Stimulated activated CD4-positive, alpha-beta T cell treated with anti-CD3 and anti-CD28 coated beads, Interleukin-4, amount 100 ng/mL, for 1 hour (primary cell): ENCODE results near the gene ADH1B.
"Not testable (repeated sequence)": the region's sequence is repeated elsewhere in the genome, so short reads cannot be mapped to it uniquely, and the experiment has no call there.

Experiments used
- DNase-seq: peaks from one replicate; pipeline ENCODE4 v3.0.0-alpha.2; 2020

Gene ADH1B

GRCh38 chr4:99317811-99318210 is 3.4 kb downstream of the ADH1B start:
- not testable (repeated sequence) for DNase-seq

GRCh38 chr4:99317354-99317753 is 3.8 kb downstream of the ADH1B start:
- no peak for DNase-seq

GRCh38 chr4:99315839-99316238 is 5.4 kb downstream of the ADH1B start:
- no peak for DNase-seq

GRCh38 chr4:99314211-99314610 is 7.0 kb downstream of the ADH1B start:
- no peak for DNase-seq

- no peak for DNase-seq
These were observed 10.8 kb downstream of the ADH1B start for GRCh38 chr4:99310389-99310788.

GRCh38 chr4:99305638-99306400 is 15.4 kb downstream of the ADH1B start:
- no peak for DNase-seq

- DNase-seq: no peak
These were observed 19.6 kb downstream of the ADH1B start for GRCh38 chr4:99301376-99302164.

GRCh38 chr4:99300934-99301333 is 20.3 kb downstream of the ADH1B start:
- DNase-seq: no peak

- DNase-seq: no peak
These were observed 27.8 kb downstream of the ADH1B start for GRCh38 chr4:99293357-99293756.

- DNase-seq: no peak
These were observed 30.1 kb downstream of the ADH1B start, which contains the start of gene ADH1A for GRCh38 chr4:99290848-99291786. TSS of gene ADH1A (minus strand) at chr4:99290985. CDS start at chr4:99290914, 71 bp downstream.

- DNase-seq: no peak
These were observed 35.8 kb downstream of the ADH1B start for GRCh38 chr4:99285387-99285786.

GRCh38 chr4:99282731-99283130 is 38.5 kb downstream of the ADH1B start:
- no peak for DNase-seq

GRCh38 chr4:99281261-99281660 is 39.9 kb downstream of the ADH1B start:
- no peak for DNase-seq

- DNase-seq: no peak
These were observed 44.8 kb downstream of the ADH1B start for GRCh38 chr4:99276417-99276816.

- no peak for DNase-seq
These were observed 45.3 kb downstream of the ADH1B start for GRCh38 chr4:99275885-99276284.

GRCh38 chr4:99275050-99275449 is 46.2 kb downstream of the ADH1B start:
- no peak for DNase-seq

- no peak for DNase-seq
These were observed 47.5 kb downstream of the ADH1B start for GRCh38 chr4:99273704-99274103.

GRCh38 chr4:99264927-99265326 is 56.3 kb downstream of the ADH1B start:
- DNase-seq: no peak
